NCI-H1694 (cell line): ENCODE measurements around the gene S100A10.

Source experiments
- DNase-seq: peaks from one replicate; lab custom pipeline; 2025; lab: John Stamatoyannopoulos, UW

Gene S100A10

DNA sequence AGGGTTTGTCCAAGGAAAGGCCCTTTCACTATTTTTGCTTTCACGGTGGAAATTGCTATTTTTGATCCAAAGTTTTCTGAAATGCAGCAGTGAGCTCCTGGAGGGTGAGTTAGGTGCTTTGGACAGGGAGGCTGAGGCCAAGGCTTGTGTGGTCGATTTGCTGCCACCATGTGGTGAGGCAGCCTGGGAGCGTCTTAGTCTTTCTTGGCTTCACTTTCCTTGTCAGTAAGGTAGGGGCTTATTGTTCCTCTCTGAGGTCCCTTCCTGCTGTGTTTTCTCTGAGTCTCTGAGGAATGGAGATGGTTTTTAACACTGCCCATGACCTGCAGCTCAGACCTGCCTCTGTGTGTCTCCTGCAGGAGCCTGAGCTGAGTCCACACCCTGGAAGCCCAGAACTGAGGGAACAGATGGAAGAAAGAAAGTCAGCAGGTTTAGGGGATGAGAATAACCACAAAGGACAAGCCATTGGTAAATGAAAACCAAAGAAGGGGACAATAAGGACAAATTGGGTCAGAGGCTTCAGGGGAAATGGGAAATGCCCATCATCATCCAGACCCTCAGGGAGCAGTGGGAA, 20.1 kb upstream of the S100A10 start:
- no peak for DNase-seq

GRCh38 chr1:152009691-152010090, 16.0 kb upstream of the S100A10 start:
- no peak for DNase-seq

DNA sequence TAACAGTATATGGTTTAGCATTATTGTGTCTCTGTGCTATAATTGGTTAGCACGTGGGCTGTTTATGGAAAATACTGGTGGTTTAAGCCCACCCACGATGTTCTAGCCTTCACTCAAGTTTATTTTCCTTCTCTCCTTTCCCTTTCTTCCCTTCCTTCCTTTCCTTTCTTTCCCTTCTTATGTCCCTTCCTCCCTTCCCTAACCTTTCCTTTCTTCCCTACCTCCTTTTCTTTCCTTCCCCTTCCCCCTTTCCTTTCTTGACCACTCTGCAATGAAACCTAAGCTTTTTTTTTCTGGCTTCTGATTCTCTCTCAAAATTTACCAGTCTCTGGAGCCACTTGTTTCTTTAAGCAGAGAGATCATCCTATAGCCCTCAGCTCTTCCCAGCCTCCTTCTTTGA, 13.4 kb upstream of the S100A10 start:
- no peak for DNase-seq

DNA sequence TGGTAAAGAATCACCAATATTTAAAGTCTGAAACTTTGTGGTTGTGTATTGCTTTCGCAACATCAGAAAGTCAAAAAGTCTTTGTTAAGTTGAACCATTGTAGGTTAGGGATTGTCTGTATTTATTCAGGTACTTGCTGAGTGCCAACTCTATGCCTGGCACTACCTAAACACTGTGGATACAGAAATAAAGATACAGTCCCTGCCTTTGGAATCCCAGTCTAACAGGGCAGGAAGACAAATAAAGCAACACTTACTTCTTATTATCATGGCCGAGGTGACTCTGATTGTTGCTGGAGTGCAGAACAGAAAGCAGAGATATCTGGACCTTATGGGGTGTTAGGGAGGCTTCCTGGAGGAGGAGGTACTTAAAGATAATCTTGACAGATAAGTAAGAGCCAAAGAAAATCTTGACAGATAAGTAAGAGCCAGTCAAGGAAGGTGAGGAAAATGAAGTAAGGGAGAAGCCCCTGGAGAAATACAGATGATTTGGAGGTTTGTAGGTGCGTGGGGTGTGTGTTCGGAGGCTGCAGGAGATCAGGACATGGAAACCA, 11.8 kb upstream of the S100A10 start:
- DNase-seq = no peak

DNA sequence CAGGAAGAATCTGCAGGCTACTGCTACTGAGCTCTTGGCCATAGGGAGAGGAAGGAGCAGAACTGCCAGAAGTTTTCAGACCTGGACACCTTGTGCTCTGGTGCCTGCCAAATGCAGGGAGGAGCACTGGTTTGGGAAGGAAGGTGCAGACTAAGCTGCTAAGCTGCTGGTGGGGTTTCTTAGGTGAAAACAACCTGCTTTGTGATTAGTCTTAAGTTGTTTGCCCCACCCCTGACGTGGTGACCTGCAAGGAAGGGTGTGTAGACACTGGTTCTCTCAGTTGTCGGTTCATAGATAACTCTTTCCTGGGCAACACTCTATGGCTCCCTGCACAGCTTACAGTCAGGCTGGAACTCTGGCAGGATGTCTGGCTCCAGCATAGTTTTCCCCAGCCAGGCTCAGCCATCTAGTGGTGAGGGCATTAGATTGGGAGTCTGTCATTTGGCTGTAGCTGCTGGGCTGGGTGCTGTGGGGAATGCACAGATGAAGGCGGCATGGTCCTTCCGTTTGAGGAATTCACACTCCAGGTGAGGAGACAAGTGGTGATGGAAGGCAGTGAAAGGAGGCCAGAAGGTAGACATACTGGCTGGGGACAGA, 10.3 kb upstream of the S100A10 start:
- no peak for DNase-seq

GRCh38 chr1:152002960-152003359, 9.3 kb upstream of the S100A10 start:
- DNase-seq = no peak

GRCh38 chr1:152001631-152002584, 8.2 kb upstream of the S100A10 start:
- peak; percentile 82 for DNase-seq

DNA sequence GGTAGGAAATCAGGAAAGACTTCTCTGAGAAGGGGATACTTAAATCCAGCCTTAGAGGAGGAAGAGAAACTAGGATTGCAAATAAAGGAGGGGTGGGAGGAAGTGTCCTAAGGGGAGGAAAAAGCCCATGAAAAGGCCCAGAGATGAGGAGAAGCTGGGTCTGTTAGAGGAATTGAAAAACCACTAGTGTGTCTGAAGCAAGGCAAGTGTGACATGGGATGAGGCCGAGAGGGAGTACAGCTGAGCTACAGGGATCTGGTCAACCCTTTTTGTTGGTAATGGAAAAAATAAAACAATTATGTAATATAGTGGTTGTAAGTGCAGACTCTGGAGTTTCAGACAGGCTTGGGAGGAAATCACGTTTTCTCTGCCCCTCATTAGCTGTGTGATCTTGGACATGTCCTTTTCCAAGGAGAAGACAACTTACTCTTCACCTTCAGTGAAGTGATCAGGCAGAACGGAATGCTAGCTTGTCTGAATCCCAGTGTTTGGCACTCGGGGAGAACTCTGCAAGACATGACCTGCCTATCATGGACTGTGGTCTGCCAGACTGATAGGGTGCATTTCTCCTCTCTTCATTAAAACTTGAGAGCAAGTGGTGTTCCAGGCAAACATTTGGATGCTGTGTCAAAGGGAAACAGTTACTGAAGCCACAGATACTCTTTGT, 7.4 kb upstream of the S100A10 start:
- no peak for DNase-seq

- no peak for DNase-seq
Observed at GRCh38 chr1:151998611-151999362, 5.1 kb upstream of the S100A10 start.

- no peak for DNase-seq
Observed at GRCh38 chr1:151997284-151997570, 3.6 kb upstream of the S100A10 start.

DNA sequence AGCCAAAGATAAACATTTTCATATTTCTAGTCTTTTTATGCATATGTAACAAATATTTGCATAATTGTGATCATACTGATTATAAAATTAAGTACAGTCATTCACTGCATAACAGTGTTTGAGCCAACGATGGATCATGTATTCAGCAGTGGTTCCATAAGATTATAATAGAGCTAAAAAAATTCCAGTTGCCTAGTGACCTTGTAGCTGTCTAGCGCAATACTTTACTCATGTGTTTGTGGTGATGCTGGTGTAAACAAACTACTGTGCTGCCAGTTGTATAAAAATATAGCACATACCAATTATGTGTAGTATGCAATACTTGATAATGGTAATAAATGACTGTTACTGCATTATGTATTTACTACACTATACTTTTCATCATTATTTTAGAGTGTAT, 2.1 kb upstream of the S100A10 start:
- DNase-seq = no peak

GRCh38 chr1:151994956-151995355, 1.3 kb upstream of the S100A10 start:
- DNase-seq = no peak

GRCh38 chr1:151993084-151993733, 450 bp downstream of the S100A10 start:
- DNase-seq = no peak

GRCh38 chr1:151992303-151993083, 1.2 kb downstream of the S100A10 start:
- DNase-seq = no peak

DNA sequence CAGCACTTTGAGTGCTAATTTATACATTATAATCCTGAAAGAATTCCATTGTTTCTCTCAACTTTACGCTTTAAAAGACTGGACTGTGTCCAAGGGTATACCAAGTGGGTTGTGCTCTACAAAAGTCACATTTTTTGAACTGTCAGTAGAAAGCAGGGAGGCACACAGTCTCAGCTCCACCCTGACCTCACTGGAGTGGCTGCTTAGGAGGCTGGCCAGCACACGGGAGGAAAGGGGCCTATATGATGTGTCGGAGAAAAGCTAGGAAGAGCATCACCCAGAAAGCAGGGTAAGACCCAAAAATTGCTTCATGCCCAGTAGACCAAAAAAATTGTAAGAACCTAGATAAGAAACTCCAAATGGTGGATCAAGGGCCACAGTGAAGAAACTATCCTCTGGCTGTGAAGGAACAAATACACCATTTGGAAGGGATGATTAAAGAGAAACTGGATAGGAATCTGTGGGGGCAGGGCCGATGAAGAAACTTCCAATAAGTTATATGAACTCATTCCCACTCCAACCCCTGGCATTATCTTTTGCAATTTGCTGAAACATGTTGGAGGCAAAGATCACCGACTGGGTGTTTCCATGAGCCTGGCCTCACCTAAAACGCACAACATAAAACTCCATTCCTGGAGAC, 1.9 kb downstream of the S100A10 start:
- DNase-seq = no peak

GRCh38 chr1:151990856-151991198, 2.8 kb downstream of the S100A10 start:
- DNase-seq = no peak

GRCh38 chr1:151990058-151990855, 3.4 kb downstream of the S100A10 start:
- no peak for DNase-seq

DNA sequence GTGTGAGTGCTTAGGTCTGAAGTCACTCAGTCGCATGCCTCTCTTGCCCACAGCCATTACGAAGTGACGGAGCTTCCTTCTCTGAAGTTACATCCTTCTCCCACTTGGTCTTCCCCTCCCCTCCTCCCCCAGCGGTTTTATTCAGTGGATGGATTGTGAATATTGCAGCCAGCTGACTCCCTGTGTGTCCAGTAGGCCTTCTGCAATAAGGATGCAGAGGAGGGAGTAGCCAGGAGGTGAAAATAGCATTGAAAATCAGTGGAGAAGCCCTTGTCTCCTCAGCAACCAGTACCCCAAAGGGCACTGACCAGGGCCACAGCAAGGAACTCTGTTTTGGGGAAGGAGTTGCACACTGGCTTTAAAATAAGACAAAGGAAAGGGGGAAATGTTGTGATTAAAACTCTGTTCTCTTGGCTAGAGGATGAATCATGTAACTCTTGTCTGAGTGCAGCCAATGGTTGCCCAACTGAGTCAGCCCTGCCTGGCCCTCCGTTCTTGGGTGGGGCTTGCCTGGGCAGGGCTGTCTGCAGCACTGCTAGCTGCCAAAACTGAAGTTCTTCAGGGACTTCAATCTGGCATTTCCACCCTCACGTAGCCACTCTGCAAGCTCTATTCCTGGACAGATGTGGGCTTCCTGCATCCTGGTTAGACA, 4.3 kb downstream of the S100A10 start:
- DNase-seq = no peak
